Measurements from ENCODE around the gene MYLK.
A peak's percentile ranks its signal among the peaks of the same experiment; 100 is the strongest.
"Not testable (repeated sequence)": the region's sequence is repeated elsewhere in the genome, so short reads cannot be mapped to it uniquely, and the experiment has no call there.

Gene MYLK

DNA sequence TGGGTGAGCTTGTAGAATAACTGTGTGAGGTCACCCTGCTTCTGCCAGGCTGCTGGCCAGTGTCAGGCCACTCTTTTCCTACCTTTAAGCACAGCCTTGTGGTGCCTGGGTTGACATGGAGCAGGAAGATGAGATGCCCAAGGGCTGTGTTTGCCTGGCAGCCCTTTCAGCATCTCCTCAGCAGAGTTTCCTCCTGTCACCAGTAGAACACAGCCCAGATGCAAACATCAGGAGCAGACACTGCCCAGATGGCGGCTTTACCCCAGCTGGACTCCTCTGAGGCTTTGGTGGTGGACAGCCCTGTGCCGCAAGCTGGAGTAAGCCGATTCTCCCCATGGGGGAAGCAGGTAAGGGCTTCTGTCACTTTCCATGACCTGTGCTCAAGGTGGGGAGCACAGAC is 180.5 kb downstream of the MYLK start:
- DNase-seq; in situ Hi-C loops (cut with HindIII; ENCODE audit: low pct_ligation_motif_present, low pct_unique_long_range_greater_than_20kb, low sequenced_read_pairs): not testable (repeated sequence)

DNA sequence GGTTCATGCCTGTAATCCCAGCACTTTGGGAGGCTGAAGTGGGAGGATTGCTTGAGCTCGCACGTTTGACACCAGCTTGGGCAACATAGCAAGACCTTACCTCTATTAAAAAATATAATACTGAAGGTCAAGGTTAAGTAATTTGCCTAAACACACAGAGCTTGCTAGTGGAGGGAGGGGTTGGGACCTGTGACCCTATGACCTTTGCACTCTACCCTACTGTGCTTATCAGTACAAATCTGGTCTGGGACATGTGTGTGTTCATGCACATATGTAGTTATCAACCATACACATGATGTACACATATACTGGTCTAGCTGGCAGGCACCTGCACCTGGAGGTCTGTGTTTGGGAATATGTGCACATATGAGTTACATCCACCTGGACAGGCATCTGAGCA is 181.4 kb downstream of the MYLK start:
- in situ Hi-C loops (cut with HindIII; ENCODE audit: low pct_ligation_motif_present, low pct_unique_long_range_greater_than_20kb, low sequenced_read_pairs): no loop called here
- no peak for DNase-seq

DNA sequence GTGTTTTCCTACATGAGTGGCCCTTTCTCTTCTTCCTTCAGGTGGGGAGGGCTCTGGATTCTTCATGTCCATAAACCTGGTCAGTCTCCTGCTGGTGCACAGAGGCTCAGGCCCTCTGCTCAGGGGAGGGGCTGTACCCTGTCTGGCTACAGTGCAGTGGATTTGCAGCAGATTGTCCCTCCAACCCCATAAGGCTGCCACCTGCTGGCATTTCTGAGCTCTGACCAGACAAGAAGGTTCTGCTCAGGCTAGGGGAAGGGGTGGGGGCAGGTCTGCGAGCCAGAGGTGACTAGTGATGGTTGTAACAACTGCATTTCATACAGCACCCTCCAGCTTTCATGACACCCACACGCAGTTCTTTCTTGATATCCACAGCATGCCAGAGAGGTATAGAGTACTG is 182.1 kb downstream of the MYLK start:
- in situ Hi-C loops (cut with HindIII; ENCODE audit: low pct_ligation_motif_present, low pct_unique_long_range_greater_than_20kb, low sequenced_read_pairs): not testable (repeated sequence)
- DNase-seq: peak; percentile 59

DNA sequence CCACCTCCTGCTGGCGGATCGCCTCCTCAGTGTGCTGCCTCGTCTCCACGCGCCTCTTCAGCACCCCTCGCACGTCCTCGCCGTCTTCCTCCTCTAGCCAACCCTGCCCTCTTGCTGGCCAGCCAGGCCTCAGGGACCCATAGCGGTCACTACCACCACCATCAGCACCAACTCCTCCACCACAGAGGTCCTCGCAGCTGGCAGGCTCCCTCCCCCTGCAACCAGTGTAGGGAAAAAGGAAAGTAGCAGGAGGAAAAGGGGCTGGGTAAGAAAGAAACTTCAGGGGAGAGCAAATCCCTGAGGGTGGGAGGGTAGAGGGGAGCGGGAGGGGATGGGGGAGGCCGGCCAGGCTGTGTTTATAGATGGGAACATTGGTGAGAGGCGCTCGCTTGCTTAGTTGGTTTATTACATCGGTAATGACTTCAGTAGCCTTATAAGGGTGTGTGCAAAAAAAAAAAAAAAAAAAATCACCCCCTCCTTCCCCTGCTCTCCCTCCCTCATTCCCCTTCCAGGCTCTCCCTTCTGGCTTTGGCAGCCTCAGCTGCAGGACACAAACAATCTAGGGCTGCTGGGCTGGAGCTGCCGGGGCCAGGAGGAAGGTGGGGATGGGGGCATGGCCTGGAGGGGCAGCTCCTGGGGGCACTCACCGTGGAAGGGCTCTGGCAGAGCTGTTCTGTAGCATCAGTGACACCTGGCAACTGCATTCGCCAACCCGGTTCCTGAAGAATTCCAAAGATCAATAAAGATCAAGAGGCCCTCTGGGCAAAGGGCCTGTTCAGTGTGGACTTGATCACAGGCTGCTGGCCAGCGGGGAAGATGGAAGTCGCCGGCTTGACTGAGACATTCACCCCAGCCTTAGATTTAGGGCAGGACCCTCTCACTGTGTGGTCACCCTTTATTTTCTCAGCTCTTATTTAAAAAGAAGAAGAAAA is 183.1 kb downstream of the MYLK start:
- DNase-seq: no peak
- in situ Hi-C loops (cut with HindIII; ENCODE audit: low pct_ligation_motif_present, low pct_unique_long_range_greater_than_20kb, low sequenced_read_pairs): no loop called here

DNA sequence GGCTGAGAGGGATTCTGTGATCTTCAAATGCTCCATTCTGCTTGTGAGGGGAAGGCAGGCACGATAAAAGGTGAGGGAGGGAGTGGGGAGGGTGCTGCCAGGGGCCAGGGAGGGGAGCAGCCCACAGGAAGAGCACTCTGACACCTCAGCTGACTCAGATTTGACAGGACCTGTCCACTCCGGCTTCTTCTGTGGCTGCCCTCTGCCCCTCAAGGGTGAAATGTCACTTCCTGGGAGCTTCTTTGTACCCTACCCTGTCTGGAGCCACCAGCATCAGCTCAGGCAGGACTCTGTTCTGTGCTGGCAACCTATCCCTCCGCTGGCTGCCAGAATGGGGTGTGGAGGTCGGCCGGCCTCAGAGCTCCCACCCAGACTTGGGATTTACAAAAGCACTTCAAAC is 185.3 kb downstream of the MYLK start:
- in situ Hi-C loops (cut with HindIII; ENCODE audit: low pct_ligation_motif_present, low pct_unique_long_range_greater_than_20kb, low sequenced_read_pairs): no loop called here
- DNase-seq: no peak

DNA sequence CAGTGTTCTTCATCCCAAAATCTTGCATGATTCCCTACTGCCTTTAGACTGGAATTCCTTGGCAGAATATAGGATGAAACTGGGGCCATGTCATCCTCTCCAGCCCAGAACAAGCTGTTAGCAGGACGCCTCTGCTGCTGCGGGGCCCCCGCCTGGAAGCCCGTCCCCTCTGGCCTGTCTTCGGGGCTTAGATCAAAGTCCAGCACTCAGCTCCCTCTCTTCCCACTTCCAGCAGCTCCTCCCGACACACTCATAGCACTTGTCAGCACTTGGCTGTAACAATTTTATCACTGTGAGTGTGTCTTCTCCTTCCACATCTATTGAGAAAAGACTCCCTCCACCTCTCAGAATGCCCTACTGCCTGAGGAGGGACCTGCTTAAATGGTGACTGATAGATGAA is 187.3 kb downstream of the MYLK start:
- in situ Hi-C loops (cut with HindIII; ENCODE audit: low pct_ligation_motif_present, low pct_unique_long_range_greater_than_20kb, low sequenced_read_pairs): no loop called here
- no peak for DNase-seq

DNA sequence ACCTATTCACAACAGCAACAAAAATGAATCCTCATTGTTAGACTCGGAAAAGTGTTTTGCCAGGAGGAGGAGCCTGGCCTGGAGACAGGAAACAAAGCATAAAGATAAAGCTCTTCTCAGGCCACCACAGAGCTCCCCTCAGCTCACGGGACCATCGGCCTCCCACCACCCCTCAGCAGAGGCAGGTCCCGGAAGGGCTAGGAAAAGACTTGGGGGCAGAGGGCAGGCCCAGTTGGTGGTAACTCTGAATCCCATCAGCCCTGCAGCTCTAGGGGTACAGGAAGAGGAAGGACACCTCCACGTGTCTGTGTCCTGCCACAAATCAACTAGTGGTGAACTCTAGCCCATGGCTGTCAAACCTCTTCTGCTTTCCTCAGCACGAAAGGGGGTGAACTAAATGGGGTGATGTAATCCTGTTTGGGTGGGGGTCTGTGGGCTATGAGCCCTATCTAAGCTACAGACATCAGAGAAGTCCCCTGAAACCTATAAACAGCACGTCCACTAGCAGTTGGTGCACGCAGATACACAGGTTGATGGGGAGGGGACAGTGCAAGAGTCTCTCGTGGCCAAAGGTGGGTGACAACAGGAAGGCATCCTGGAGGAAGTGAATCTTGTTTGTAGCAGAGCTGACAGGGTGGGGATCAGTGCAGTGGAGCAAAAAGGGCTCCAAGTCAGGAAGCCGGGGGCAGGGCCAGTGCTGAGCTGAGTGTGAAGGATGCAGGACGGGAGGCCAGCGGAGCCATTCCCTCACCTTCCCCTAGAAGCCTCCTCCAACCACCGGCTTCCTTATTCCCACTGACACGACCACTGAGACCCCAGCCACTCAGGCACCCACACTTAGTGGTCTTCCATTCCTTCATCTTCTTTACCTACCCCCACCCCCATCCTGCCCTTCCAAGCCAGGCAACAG is 188.1 kb downstream of the MYLK start:
- DNase-seq: no peak
- in situ Hi-C loops (cut with HindIII; ENCODE audit: low pct_ligation_motif_present, low pct_unique_long_range_greater_than_20kb, low sequenced_read_pairs): no loop called here

DNA sequence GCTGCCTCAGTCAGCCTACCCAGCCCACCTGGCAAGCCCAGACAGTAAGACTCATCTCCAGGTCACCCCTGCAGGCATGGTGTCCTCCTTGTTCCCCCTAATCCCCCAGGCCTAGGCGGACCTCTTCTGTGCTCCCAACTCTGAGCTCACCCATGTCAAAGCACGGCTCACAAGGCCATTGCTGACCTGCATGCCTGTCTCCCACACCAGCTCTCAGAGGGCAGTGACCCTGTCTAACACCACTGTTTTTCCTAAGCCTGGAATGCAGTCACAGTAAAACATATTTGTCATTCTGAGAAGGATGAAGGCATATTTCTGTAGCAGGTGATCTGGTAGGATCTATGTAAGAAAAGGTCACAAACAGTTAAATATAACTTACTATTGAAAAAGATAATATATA is 189.0 kb downstream of the MYLK start:
- in situ Hi-C loops (cut with HindIII; ENCODE audit: low pct_ligation_motif_present, low pct_unique_long_range_greater_than_20kb, low sequenced_read_pairs): no loop called here
- DNase-seq: no peak

DNA sequence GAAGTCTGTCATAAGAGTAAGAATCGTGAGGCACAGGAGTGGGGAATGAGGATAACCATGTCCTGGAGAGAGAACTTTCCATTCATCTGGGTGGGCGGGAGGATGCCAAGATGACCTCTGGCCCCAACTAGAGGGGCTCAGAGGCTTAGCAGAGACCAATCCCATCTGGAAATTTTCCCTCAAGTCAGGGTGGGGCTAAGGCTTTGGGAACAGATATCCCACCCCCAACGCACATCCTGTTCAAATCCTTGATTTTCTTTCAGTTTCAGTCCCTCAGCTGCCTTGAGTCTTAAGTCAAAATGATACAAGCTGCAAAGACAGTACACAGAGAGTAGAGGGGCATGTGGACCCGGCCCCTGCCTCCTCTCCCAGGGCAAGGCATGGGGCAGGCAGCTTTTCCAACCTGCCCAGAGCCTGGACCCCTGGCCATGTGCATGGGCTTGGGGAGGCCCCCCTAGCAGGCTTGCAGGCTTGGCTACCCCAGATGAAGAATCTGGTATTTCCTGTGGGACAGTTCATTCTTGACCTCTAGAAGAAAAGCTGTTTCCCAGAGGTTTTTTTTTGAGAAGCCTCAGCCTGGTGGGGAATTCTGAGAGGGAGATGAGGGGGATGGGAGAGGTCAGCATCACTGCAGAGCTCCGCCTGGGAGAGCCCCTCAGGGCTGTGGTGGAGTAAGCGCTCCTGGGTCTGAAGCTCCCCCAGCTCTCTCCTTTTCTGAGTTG is 189.6 kb downstream of the MYLK start:
- in situ Hi-C loops (cut with HindIII; ENCODE audit: low pct_ligation_motif_present, low pct_unique_long_range_greater_than_20kb, low sequenced_read_pairs): no loop called here
- DNase-seq: no peak

DNA sequence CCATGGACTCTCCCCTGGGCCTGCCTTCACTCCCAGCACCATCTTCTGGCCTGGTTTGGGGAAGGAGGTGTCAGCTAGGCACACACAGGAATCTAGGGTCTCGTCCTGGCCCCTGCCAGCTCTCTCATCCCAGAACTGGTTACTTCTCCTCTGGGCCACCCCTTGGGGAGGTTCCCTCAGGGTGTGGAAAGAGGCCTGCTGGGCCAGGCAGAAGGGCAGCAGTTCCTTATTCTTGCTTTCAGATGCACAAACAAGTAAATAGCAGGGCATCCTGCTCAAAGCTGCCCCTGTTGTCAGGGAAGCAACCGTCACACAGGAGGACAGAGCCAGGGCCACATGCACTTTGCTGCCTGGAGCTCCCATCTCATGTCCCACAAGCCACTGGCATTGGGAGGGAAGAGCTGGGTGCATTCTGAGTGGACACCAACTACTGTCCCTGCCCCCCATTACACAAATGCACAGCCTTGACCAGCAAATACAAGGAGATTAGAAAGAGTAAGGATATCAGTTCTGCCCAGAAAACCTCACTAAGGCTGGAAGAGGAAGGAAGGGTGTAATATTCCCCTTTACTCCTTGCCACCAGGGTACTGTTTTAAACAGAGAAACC is 190.4 kb downstream of the MYLK start:
- no peak for DNase-seq
- in situ Hi-C loops (cut with HindIII; ENCODE audit: low pct_ligation_motif_present, low pct_unique_long_range_greater_than_20kb, low sequenced_read_pairs): no loop called here

DNA sequence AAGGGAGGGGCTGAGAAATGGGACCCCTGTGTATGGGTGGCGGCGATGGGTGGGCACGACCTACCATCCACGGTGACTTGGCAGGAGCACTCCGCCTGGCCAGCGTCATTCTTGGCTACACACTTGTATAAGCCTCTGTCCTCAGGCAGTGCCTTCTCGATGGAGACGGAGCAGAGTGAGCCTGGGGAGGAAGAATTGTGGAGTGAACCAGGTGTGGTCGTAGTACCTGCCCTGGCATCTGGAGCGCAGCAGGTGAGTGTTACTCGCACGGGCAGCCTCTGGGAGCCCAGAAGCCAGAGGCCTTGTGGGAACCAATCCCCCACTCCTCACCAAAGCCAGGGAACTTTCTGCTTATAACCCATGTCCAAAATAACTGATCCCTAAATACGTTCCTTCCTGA is 191.5 kb downstream of the MYLK start:
- in situ Hi-C loops (cut with HindIII; ENCODE audit: low pct_ligation_motif_present, low pct_unique_long_range_greater_than_20kb, low sequenced_read_pairs): no loop called here

DNA sequence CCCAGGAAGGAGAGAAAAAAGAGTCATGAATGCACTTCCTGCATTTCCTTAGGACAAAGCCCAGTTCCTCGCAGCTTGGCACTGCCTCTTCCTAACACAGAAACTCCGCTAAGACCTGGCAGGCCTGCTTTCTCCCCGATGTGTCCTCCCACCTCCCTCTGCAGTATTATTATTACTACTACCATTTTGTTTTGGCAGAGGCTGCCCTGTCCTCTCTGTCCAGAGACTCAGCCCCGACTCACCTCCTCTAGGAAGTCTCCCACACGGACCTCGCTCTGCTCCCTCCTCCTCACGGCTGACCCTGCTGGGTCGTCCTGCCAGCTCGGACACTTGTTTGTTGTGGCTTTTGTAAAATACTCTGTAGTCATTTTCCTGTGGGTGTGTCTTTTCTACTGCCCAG is 192.1 kb downstream of the MYLK start:
- in situ Hi-C loops (cut with HindIII; ENCODE audit: low pct_ligation_motif_present, low pct_unique_long_range_greater_than_20kb, low sequenced_read_pairs): no loop called here
- DNase-seq: no peak

More for the DNA sequence above, 191.5 kb downstream of the MYLK start:
- DNase-seq: no peak

DNA sequence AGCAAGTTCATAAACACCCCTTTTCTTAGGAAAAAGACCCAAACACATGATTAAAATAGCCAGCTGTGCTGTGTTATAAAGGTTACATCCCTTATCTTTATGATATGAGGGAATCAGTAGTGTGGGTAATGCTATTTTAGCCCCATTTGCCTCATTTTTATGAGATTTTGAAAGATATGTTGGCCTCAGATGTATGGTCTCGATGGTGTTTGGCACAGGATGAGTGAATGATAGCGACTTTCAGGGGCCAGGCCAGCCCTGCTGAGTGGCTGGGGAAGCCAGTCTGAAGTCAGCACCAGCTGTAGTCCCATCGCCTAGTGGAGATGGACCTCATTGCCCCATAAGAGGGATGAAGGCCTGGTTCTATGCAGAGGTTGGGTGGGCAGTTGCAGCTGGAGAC is 194.3 kb downstream of the MYLK start:
- no peak for DNase-seq
- in situ Hi-C loops (cut with HindIII; ENCODE audit: low pct_ligation_motif_present, low pct_unique_long_range_greater_than_20kb, low sequenced_read_pairs): no loop called here

DNA sequence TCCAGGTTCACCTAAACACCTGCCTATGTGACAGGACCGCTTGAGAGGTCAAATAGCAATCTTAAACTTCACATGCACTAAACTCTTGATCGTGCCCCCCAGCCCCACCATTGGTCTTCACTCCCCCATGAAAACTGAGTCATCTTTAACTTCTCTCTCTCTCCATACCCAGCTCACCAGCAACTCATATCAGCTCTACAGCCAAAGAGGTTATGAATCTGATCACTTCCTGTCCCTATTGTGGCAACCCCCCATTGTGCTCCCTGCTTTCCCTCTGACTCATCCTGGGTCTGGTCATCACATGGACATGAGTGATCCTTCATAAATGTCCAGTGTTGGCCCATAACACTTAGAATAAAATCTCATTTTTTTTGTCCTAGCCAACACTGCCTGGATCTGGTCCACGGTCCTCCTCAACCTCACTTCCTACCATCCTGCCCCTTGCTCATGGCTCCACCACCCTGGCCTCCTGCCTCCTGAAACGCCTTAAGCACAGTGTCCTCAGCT is 195.8 kb downstream of the MYLK start:
- DNase-seq: peak; percentile 81
- in situ Hi-C loops (cut with HindIII; ENCODE audit: low pct_ligation_motif_present, low pct_unique_long_range_greater_than_20kb, low sequenced_read_pairs): no loop called here

DNA sequence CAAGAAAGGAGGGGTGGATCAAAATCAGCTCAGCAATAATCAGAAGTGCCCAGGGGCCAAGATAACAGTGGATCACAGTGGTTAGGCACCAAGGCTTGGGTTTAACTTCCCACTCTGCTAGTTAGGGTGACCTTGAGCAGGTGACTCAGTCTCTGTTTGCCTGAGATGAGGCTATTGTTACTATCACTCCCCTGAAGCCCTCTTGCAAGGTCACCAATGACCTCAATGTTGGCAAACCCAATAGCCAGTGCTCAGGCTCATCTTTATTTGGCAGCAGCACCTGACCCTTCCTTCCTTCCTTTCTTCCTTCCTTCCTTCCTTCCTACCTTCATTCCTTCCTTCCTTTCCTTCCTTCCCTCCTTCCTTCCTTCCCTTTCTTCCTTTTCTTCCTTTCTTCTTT is 196.8 kb downstream of the MYLK start:
- in situ Hi-C loops (cut with HindIII; ENCODE audit: low pct_ligation_motif_present, low pct_unique_long_range_greater_than_20kb, low sequenced_read_pairs): no loop called here
- no peak for DNase-seq

DNA sequence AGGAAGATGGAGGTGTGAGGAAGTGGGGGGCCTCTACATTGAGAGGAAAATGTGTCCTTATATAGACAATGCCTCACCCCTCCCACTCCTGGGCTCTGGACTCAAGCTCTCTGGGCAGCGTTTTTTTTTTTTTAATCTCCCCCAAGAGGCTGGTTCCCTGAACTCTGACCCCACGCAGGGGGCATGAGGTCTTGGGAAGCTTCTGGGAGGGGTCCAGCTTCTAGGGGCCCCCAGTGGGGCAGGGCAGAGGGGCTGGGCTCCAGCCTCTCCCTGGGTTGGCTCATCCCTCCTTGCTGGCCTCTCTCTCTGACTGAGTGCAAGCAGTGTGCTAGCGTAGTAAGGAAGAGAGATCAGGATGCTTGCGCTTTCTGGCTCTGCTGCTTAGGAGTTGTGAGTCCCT is 197.9 kb downstream of the MYLK start:
- no peak for DNase-seq
- in situ Hi-C loops (cut with HindIII; ENCODE audit: low pct_ligation_motif_present, low pct_unique_long_range_greater_than_20kb, low sequenced_read_pairs): no loop called here

DNA sequence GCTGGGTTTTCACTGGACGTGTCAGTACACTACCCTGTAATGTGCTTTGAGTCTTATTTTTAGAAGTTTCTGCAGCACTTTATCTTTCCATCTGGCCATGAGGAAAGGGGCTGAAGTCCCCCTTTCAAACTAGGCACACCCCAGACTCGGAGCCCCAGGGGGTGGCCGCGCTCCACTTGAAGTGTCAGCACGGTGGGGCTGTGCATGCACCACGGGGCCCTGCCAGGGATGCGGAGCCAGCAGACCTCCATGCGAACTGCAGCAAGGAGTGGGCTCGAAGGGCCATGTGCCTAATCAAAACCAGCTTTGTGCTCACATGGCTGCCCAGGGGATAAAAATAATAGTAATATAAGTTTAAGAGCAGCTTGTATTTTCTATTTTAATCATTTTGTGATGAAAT is 198.4 kb downstream of the MYLK start:
- in situ Hi-C loops (cut with HindIII; ENCODE audit: low pct_ligation_motif_present, low pct_unique_long_range_greater_than_20kb, low sequenced_read_pairs): no loop called here

DNA sequence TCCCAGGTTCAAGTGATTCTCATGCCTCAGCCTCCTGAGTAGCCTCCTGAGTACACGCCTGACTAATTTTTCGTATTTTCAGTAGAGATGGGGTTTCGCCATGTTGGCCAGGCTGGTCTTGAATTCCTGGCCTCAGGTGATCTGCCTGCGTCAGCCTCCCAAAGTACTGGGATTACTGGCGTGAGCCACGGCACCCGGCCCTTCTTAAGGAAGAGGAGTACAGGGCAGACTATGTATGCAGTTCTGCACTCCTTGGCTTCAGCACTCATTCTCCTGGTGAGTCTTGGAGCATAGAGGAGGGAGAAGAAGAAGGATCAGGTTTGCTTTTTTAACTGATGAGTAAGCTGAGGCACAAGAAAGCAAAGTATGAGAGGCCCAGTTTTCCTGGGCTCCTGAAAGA is 199.5 kb downstream of the MYLK start:
- in situ Hi-C loops (cut with HindIII; ENCODE audit: low pct_ligation_motif_present, low pct_unique_long_range_greater_than_20kb, low sequenced_read_pairs): no loop called here
- no peak for DNase-seq

More for the DNA sequence above, 198.4 kb downstream of the MYLK start:
- DNase-seq: no peak

All from ACHN (cell line).